ENCODE results near the gene ZBTB20.

The ZBTB20 gene

GRCh38 chr3:114635878-114636277 is 511.2 kb downstream of the ZBTB20 start:
- no peak for ATAC-seq
- TF ChIP-seq ZFP3 (CRISPR knock-in tag; IDR thresholded peaks at IDR 0.05) (no peak), RARB (CRISPR knock-in tag; IDR thresholded peaks at IDR 0.05) (no peak), PATZ1 (CRISPR knock-in tag; IDR thresholded peaks at IDR 0.05; ENCODE audit: borderline replicate concordance) (no peak), SNAI2 (CRISPR knock-in tag; IDR thresholded peaks at IDR 0.05) (no peak), ARNTL (CRISPR knock-in tag; IDR thresholded peaks at IDR 0.05; ENCODE audit: borderline replicate concordance, low read depth) (no peak), TSHZ2 (CRISPR knock-in tag; IDR thresholded peaks at IDR 0.05) (no peak), BACH2 (CRISPR knock-in tag; IDR thresholded peaks at IDR 0.05; ENCODE audit: borderline replicate concordance) (no peak), ZFP30 (CRISPR knock-in tag; IDR thresholded peaks at IDR 0.05) (no peak), CSDC2 (CRISPR knock-in tag; IDR thresholded peaks at IDR 0.05) (no peak), TOX (CRISPR knock-in tag; IDR thresholded peaks at IDR 0.05; ENCODE audit: borderline replicate concordance) (no peak), ESRRG (CRISPR knock-in tag; IDR thresholded peaks at IDR 0.05) (no peak)

- TF ChIP-seq GLIS3 (CRISPR knock-in tag; IDR thresholded peaks at IDR 0.05) (no peak), OSR1 (CRISPR knock-in tag; IDR thresholded peaks at IDR 0.05) (no peak), ARNTL (CRISPR knock-in tag; IDR thresholded peaks at IDR 0.05; ENCODE audit: borderline replicate concordance, low read depth) (no peak), ZNF70 (CRISPR knock-in tag; IDR thresholded peaks at IDR 0.05) (no peak), CSDC2 (CRISPR knock-in tag; IDR thresholded peaks at IDR 0.05) (no peak), CSRNP3 (CRISPR knock-in tag; IDR thresholded peaks at IDR 0.05) (no peak), SNAI2 (CRISPR knock-in tag; IDR thresholded peaks at IDR 0.05) (no peak), ZFP3 (CRISPR knock-in tag; IDR thresholded peaks at IDR 0.05) (no peak), TSHZ2 (CRISPR knock-in tag; IDR thresholded peaks at IDR 0.05) (no peak), PPARA (CRISPR knock-in tag; IDR thresholded peaks at IDR 0.05; ENCODE audit: borderline replicate concordance) (no peak), TOX (CRISPR knock-in tag; IDR thresholded peaks at IDR 0.05; ENCODE audit: borderline replicate concordance) (no peak)
- ATAC-seq, result no peak
These were observed 512.5 kb downstream of the ZBTB20 start for GRCh38 chr3:114634635-114635034.

- TF ChIP-seq TSHZ2 (CRISPR knock-in tag; IDR thresholded peaks at IDR 0.05) (no peak), CREB5 (CRISPR knock-in tag; IDR thresholded peaks at IDR 0.05; ENCODE audit: low read depth) (no peak), CSDC2 (CRISPR knock-in tag; IDR thresholded peaks at IDR 0.05) (no peak), ZNF565 (CRISPR knock-in tag; conservative IDR thresholded peaks at IDR 0.05; ENCODE audit: low read depth) (no peak), ESRRG (CRISPR knock-in tag; IDR thresholded peaks at IDR 0.05) (no peak), ZNF8 (CRISPR knock-in tag; IDR thresholded peaks at IDR 0.05) (no peak), SNAI2 (CRISPR knock-in tag; IDR thresholded peaks at IDR 0.05) (no peak), ARNTL (CRISPR knock-in tag; IDR thresholded peaks at IDR 0.05; ENCODE audit: borderline replicate concordance, low read depth) (no peak), GLIS3 (CRISPR knock-in tag; IDR thresholded peaks at IDR 0.05) (no peak), TCF4 (CRISPR knock-in tag; IDR thresholded peaks at IDR 0.05; ENCODE audit: borderline replicate concordance) (no peak)
- ATAC-seq, result no peak
These were observed 514.2 kb downstream of the ZBTB20 start for GRCh38 chr3:114632757-114633424.

Data from SK-N-SH treated with all-trans-retinoic acid at 6 μM for 48 hours (cell line).